Measurements from ENCODE around the gene TMEM209.
A peak's percentile ranks its signal among the peaks of the same experiment; 100 is the strongest.

TMEM209 gene

DNA sequence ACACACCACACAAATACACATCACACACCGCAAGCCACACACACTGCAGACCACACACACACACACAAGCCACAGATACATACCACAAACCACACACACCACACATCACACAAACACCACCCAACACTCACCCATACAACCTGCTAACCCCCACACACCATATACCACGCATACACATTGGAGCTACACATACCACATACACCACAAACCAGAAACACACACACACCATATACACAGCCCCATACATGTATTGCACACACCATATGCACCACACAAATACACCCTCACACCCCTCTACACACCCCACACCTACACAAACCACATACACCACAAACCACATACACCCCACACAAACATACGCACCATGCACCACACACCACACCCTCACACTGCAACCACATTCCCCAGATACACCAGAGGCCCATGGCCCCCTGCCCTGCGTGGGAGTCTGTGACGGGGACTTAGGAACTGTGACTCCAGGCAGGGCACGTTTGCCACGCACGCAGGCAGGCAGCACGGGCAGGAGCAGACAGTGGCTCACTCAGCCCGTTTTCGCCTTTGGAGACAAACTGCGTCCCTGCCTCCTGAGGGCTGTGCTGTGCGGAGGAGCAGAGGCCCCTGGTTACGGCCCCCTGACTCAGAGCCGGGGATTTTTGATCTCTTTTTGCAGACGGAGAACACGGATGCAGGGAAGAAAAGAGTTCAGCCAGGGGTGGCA, 52.6 kb downstream of the TMEM209 start:
- H3K27me3 ChIP-seq (ENCODE audit: insufficient read depth, poor library complexity, severe bottlenecking) = no peaks in the 10 kb centered on the region
- DNase-seq (ENCODE audit: low read depth in 1 of 2, low spot score in 1 of 2) = no peak
- TF ChIP-seq SPI1 (IDR thresholded peaks at IDR 0.05; ENCODE audit: borderline replicate concordance, low read depth) (no peak), POLR2AphosphoS5 (IDR thresholded peaks at IDR 0.05; ENCODE audit: low read depth) (no peak; the same call in 1 of the 2 replicates), GABPA (IDR thresholded peaks at IDR 0.05; ENCODE audit: low read depth) (no peak)
- TF ChIP-seq, protein P1, sequence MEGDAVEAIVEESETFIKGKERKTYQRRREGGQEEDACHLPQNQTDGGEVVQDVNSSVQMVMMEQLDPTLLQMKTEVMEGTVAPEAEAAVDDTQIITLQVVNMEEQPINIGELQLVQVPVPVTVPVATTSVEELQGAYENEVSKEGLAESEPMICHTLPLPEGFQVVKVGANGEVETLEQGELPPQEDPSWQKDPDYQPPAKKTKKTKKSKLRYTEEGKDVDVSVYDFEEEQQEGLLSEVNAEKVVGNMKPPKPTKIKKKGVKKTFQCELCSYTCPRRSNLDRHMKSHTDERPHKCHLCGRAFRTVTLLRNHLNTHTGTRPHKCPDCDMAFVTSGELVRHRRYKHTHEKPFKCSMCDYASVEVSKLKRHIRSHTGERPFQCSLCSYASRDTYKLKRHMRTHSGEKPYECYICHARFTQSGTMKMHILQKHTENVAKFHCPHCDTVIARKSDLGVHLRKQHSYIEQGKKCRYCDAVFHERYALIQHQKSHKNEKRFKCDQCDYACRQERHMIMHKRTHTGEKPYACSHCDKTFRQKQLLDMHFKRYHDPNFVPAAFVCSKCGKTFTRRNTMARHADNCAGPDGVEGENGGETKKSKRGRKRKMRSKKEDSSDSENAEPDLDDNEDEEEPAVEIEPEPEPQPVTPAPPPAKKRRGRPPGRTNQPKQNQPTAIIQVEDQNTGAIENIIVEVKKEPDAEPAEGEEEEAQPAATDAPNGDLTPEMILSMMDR (IDR thresholded peaks at IDR 0.05; ENCODE audit: insufficient read depth, low read length) = no peak
- TF ChIP-seq, protein P2, sequence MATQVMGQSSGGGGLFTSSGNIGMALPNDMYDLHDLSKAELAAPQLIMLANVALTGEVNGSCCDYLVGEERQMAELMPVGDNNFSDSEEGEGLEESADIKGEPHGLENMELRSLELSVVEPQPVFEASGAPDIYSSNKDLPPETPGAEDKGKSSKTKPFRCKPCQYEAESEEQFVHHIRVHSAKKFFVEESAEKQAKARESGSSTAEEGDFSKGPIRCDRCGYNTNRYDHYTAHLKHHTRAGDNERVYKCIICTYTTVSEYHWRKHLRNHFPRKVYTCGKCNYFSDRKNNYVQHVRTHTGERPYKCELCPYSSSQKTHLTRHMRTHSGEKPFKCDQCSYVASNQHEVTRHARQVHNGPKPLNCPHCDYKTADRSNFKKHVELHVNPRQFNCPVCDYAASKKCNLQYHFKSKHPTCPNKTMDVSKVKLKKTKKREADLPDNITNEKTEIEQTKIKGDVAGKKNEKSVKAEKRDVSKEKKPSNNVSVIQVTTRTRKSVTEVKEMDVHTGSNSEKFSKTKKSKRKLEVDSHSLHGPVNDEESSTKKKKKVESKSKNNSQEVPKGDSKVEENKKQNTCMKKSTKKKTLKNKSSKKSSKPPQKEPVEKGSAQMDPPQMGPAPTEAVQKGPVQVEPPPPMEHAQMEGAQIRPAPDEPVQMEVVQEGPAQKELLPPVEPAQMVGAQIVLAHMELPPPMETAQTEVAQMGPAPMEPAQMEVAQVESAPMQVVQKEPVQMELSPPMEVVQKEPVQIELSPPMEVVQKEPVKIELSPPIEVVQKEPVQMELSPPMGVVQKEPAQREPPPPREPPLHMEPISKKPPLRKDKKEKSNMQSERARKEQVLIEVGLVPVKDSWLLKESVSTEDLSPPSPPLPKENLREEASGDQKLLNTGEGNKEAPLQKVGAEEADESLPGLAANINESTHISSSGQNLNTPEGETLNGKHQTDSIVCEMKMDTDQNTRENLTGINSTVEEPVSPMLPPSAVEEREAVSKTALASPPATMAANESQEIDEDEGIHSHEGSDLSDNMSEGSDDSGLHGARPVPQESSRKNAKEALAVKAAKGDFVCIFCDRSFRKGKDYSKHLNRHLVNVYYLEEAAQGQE (IDR thresholded peaks at IDR 0.05; ENCODE audit: insufficient replicate concordance, low read depth) = no peak
- no peak overlapping the region for H3K27ac ChIP-seq (replicated peaks)
- no peak overlapping the region for H3K4me3 ChIP-seq (replicated peaks; ENCODE audit: insufficient read depth, low read length)

DNA sequence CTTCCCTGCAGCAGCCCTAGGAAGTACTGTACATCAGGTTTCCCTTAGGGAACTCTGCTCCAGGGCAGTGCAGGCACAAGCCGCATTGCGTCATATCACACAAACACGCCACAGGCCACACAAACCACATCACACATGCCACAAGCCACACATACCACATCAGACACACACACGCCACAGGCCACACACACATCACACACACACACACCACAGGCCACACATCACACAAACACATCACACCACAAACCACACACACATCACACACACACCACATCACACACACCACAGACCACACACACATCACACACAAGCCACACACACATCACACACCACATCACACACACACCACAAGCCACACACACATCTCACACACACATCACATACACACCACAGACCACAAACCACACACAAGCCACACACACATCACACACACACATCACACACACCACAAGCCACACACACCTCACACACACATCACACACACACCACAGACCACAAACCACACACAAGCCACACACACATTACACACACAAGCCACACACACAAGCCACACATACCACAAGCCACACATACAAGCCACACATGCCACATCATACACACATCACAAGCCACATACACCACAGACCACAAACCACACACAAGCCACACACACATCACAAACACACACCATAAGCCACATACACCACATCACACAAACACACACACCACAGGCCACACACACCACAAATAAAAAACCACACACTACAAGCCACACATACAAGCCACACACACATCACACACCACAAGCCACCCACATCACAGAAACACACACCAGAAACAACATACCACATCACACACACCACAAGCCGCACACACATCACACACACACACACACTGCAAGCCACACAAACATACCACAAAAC, 53.4 kb downstream of the TMEM209 start:
- H3K4me3 ChIP-seq (replicated peaks; ENCODE audit: insufficient read depth, low read length) = no peak overlapping the region
- peak; percentile 38 to 53 for DNase-seq (ENCODE audit: low read depth in 1 of 2, low spot score in 1 of 2)
- no peaks in the 10 kb centered on the region for H3K27me3 ChIP-seq (ENCODE audit: insufficient read depth, poor library complexity, severe bottlenecking)
- TF ChIP-seq, protein P1 (IDR thresholded peaks at IDR 0.05; ENCODE audit: insufficient read depth, low read length) = no peak
- TF ChIP-seq POLR2AphosphoS5 (IDR thresholded peaks at IDR 0.05; ENCODE audit: low read depth) = peak; percentile 81
- TF ChIP-seq, protein P2 (IDR thresholded peaks at IDR 0.05; ENCODE audit: insufficient replicate concordance, low read depth) = no peak
- no peak overlapping the region for H3K27ac ChIP-seq (replicated peaks)

DNA sequence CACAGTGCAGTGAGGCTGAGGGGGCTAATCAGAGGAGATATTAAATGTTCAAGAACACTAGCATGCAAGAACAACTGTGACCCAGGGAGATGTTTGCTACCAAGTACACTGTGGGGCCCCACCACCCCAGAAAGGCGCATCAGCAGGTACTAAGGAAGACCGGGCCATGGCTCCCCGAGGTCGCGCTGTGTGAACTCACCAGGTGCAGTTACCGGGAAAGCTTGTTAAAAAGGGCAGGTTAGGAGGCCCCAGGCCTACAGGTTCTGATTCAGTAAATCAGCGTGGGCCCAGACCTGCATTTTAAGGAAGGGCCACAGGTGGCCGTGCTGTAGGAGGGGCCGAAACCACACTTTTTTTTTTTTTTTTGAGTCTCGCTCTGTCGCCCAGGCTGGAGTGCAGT, 54.6 kb downstream of the TMEM209 start:
- Histone ChIP-seq H3K4me3 (replicated peaks; ENCODE audit: insufficient read depth, low read length) (no peak overlapping the region), H3K27ac (replicated peaks) (no peak overlapping the region), H3K27me3 (ENCODE audit: insufficient read depth, poor library complexity, severe bottlenecking) (no peaks in the 10 kb centered on the region)
- TF ChIP-seq GABPA (IDR thresholded peaks at IDR 0.05; ENCODE audit: low read depth) = no peak
- no peak for TF ChIP-seq POLR2AphosphoS5 (IDR thresholded peaks at IDR 0.05; ENCODE audit: low read depth)
- TF ChIP-seq SPI1 (IDR thresholded peaks at IDR 0.05; ENCODE audit: borderline replicate concordance, low read depth) = no peak
- TF ChIP-seq, protein P1 (IDR thresholded peaks at IDR 0.05; ENCODE audit: insufficient read depth, low read length) = no peak
- TF ChIP-seq, protein P2 (IDR thresholded peaks at IDR 0.05; ENCODE audit: insufficient replicate concordance, low read depth) = no peak
- DNase-seq (ENCODE audit: low read depth in 1 of 2, low spot score in 1 of 2) = no peak

Data from HL-60 (cell line).